ENCODE data around the gene BOD1L1.
"Not testable (repeated sequence)": the region's sequence is repeated elsewhere in the genome, so short reads cannot be mapped to it uniquely, and the experiment has no call there.

BOD1L1 gene

DNA sequence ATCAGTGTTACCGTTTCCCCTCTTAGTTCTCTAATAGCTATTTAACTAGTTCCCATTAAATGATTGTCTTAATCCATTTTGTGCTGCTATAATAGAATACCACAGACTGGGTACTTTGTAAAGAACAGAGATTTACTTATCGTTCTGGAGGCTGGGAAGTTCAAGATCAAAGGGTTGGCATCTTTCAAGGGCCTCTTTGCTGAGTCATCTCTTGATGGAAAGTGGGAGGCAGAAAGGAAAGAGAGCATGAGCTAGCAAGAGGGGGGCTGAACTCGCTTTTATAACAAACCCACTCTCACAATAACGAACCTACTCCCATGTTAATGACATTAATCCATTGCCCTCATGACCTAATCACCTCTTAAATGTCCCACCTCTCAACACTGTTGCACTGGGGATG is 65.9 kb downstream of the BOD1L1 start:
- no peak overlapping the region for H3K4me3 ChIP-seq (ENCODE audit: control insufficient read depth, low read depth, low read length)
- no peak for DNase-seq (ENCODE audit: low read depth)
- TF ChIP-seq, protein P1, sequence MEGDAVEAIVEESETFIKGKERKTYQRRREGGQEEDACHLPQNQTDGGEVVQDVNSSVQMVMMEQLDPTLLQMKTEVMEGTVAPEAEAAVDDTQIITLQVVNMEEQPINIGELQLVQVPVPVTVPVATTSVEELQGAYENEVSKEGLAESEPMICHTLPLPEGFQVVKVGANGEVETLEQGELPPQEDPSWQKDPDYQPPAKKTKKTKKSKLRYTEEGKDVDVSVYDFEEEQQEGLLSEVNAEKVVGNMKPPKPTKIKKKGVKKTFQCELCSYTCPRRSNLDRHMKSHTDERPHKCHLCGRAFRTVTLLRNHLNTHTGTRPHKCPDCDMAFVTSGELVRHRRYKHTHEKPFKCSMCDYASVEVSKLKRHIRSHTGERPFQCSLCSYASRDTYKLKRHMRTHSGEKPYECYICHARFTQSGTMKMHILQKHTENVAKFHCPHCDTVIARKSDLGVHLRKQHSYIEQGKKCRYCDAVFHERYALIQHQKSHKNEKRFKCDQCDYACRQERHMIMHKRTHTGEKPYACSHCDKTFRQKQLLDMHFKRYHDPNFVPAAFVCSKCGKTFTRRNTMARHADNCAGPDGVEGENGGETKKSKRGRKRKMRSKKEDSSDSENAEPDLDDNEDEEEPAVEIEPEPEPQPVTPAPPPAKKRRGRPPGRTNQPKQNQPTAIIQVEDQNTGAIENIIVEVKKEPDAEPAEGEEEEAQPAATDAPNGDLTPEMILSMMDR (conservative IDR thresholded peaks at IDR 0.05; ENCODE audit: control insufficient read depth, insufficient read depth, low read depth, low read length): no peak

DNA sequence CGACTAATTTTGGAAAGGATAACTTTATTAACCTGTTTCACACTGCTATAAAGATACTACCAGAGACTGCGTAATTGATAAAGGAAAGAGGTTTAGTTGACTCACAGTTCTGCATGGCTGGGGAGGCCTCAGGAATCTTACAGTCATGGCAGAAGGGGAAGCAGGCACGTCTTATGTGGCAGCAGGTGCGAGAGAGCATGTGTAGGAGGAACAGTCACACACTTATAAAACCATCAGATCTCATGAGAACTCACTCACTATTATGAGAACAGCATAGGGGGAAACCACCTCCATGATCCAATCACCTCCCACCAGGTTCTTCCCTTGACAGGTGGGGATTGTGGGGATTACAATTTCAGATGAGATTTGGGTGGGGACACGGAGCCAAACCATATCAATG is 67.4 kb downstream of the BOD1L1 start:
- not testable (repeated sequence) for H3K4me3 ChIP-seq (ENCODE audit: control insufficient read depth, low read depth, low read length); DNase-seq (ENCODE audit: low read depth)

DNA sequence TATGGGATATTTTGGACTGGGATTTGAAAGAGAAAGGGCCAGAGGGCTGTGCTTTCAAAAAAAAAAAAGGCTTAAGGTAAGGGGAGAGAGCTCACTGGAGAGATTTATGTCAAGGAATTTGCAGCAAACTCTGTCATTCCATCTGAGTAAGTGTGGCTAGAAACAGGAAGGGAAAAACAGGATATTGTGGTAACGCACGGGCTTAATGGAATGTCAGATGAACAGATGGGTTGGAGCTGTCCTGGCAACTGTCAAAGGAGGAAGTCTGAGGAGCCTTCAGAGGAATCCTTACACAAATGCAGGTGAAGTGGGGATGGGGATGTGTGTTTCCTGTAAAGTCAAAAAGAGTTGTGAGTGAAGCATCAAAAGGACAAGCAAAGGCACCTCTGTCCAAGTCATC is 68.1 kb downstream of the BOD1L1 start:
- TF ChIP-seq, protein P1 (conservative IDR thresholded peaks at IDR 0.05; ENCODE audit: control insufficient read depth, insufficient read depth, low read depth, low read length): no peak

DNA sequence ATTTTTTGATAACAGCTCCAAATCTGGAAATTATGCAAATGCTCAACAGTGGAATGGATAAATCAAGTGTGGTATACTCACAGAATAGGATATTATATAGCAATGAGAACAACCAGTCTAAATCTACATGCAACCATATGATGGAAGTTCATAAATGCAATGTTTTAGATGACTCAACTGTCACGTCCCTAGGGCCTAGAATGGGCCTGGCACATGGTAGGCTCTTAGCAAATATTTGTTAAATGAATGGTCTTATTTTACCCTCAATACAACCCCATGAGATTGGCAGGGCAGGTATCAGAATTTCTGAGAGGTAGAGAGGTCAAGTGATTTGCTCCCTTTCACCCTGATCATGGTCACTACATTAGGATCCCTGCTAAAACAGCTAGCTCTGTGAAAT is 68.6 kb downstream of the BOD1L1 start:
- TF ChIP-seq, protein P1 (conservative IDR thresholded peaks at IDR 0.05; ENCODE audit: control insufficient read depth, insufficient read depth, low read depth, low read length): no peak
- no peak overlapping the region for H3K4me3 ChIP-seq (ENCODE audit: control insufficient read depth, low read depth, low read length)
- DNase-seq (ENCODE audit: low read depth): peak; percentile 38

More for the DNA sequence above, 68.1 kb downstream of the BOD1L1 start:
- no peak overlapping the region for H3K4me3 ChIP-seq (ENCODE audit: control insufficient read depth, low read depth, low read length)
- peak; percentile 82 for DNase-seq (ENCODE audit: low read depth)

DNA sequence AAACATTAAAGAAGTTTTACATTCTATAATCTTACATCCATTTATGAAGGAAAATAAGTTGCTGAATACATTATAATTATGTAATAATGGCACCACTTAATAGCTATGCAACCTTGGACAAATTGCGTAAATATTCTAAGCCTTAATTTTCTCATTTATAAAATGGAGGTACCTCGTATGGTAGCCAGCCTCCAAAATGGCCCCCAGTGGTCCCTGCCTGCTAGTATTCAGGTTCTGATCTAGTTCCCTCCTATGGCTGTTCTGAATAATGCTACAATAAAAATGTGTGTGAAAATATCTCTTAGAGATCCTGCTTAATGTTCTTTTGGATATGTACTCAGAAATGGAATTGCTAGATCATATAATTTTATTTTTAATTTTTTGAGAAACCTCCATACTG is 72.2 kb downstream of the BOD1L1 start:
- H3K4me3 ChIP-seq (ENCODE audit: control insufficient read depth, low read depth, low read length): no peak overlapping the region
- TF ChIP-seq, protein P1 (conservative IDR thresholded peaks at IDR 0.05; ENCODE audit: control insufficient read depth, insufficient read depth, low read depth, low read length): no peak
- DNase-seq (ENCODE audit: low read depth): no peak

DNA sequence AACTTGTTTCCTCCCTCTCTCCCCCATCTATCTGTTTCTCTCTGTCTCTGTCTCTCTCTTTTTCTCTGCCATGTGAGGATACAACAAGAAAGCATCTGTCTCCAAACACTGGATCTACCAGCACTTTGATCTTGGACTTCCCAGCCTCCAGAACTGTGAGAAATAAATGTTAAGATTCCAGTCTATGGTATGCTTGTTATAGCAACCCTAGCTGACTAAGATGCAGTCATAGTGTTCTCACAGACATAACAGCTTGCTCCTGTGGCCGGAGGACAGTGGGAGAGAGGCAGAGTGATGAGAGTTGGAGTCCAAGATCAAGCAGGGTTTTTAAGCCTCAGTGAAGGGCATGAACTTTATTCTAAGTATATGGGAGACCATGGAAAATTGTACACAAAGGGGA is 74.4 kb downstream of the BOD1L1 start:
- H3K4me3 ChIP-seq (ENCODE audit: control insufficient read depth, low read depth, low read length): no peak overlapping the region
- TF ChIP-seq, protein P1 (conservative IDR thresholded peaks at IDR 0.05; ENCODE audit: control insufficient read depth, insufficient read depth, low read depth, low read length): no peak
- no peak for DNase-seq (ENCODE audit: low read depth)

DNA sequence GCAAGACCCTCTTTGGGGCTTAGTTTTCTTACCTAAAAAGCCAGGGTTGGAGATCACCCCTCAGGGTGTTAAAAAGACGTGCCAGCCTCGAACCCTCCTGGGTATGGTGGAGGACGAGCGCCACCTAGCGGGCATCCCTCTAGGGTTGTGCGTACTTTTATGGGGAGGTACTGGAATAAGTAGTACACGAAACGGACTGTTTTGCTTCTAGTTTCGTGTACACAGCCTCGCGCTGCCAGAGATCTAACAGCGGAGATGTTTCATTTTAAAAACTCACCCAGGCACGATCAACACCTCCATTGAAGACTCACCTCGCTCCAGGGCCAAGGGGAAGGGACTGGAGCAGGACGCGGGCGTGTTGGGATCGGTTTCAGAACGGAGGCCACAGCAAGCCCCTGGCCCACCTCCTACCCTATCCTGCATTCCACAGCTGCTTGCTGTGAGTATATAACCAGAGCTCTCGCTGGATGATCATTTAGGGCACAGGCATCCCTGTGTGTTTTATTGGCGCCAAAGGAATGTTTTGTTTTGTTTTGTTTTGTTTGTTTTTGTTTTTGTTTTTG is 78.5 kb downstream of the BOD1L1 start:
- peak overlapping the region; percentile 42 for H3K4me3 ChIP-seq (ENCODE audit: control insufficient read depth, low read depth, low read length)
- TF ChIP-seq, protein P1 (conservative IDR thresholded peaks at IDR 0.05; ENCODE audit: control insufficient read depth, insufficient read depth, low read depth, low read length): peak; percentile 82
- peak; percentile 78 for DNase-seq (ENCODE audit: low read depth)
